ENCODE measurements around the gene C11orf16. TPM values are rescaled to one million over a fixed set of nuclear protein-coding genes. Genes with fewer than 3 reads are reported as not detected.
"Not testable (repeated sequence)": the region's sequence is repeated elsewhere in the genome, so short reads cannot be mapped to it uniquely, and the experiment has no call there.

The C11orf16 gene
- total and polyA plus RNA-seq, 2 experiments from 2014 or later: not detected

DNA sequence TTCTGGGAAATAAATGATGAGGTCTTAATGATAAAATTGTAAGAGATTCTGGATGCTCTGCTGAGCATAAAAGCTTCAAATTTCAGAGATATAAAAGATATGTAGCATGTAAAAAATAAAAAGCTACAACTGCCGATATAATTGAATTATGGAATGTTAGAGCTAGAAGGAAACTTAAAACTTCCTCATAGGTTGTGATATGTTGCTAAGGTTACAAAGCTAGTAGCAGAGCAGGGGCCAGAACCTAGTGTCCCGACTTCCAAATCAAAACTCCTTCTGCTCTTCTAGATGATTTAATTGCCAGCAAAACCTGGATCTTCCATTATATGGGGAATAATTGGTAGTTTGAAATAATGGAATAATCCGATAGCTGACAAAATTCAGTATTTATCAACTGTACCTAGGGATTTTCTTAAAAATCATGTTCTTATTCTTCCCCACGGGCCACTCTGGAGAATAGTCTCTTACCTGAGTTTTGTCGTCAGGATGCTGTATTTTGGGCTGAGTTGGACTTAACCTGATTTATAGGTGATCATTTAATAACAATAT, 9.8 kb upstream of the C11orf16 start, which contains the start of gene ASCL3:
Gene ASCL3 (minus strand): TSS at position 499 of the 549 bp plus-strand sequence. CDS start 4,855 bp downstream, outside the sequence.
- TF ChIP-seq, protein P1, sequence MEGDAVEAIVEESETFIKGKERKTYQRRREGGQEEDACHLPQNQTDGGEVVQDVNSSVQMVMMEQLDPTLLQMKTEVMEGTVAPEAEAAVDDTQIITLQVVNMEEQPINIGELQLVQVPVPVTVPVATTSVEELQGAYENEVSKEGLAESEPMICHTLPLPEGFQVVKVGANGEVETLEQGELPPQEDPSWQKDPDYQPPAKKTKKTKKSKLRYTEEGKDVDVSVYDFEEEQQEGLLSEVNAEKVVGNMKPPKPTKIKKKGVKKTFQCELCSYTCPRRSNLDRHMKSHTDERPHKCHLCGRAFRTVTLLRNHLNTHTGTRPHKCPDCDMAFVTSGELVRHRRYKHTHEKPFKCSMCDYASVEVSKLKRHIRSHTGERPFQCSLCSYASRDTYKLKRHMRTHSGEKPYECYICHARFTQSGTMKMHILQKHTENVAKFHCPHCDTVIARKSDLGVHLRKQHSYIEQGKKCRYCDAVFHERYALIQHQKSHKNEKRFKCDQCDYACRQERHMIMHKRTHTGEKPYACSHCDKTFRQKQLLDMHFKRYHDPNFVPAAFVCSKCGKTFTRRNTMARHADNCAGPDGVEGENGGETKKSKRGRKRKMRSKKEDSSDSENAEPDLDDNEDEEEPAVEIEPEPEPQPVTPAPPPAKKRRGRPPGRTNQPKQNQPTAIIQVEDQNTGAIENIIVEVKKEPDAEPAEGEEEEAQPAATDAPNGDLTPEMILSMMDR (IDR thresholded peaks at IDR 0.05; ENCODE audit: low read depth, low read length): no peak
- Histone ChIP-seq H3K27ac (no peak within 1 kb of the TSS), H3K4me3 (no peak within 1 kb of the TSS), H3K36me3 (peaks cover 4% of the 10 kb centered on the region), H3K27me3 (no peaks in the 10 kb centered on the region), H3K4me1 (ENCODE audit: low read depth) (no peaks in the 10 kb centered on the region), H3K9me3 (ENCODE audit: low read depth) (no peaks in the 10 kb centered on the region)
- DNase-seq (ENCODE audit: low read depth in 1 of 2, low spot score in 1 of 2): no peak

DNA sequence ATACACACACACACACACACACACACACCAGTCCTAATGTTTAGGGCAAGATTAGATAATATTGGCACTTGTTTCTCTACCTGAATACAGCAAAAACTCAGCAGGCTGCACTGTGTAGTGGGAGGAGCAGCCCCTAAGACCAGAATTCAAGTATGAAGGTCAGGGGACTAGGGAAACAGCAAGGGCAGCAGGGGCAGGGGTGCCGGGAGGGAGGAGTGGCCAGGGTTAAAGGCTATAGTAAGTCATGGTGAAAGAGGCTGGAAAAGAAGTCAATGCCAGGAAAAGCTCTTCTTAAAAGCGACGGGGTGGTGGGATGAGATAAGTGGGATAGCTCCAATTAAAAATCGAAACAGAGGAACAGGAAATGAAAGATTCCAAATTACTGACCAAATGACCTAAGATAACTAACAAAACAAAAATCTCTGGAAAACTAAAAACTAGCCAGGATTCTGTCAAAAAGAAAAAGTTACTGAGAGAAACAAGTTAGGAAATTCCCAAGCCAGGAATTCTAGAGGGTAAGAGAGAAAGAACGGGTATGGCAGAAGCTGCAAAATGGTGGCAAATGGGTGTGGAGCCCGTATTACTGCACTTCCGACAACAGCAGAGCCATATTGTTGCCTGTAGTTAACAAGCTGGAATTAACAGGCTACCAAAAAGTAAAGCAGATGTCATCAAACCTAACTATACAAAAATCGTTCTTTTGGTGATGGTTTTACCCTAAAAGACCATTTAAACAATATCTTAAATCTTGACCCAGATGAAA, 8.8 kb upstream of the C11orf16 start:
- H3K9me3 ChIP-seq (ENCODE audit: low read depth): no peaks in the 10 kb centered on the region
- H3K27ac ChIP-seq: no peak overlapping the region
- H3K36me3 ChIP-seq: no peaks in the 10 kb centered on the region
- no peak for DNase-seq (ENCODE audit: low read depth in 1 of 2, low spot score in 1 of 2)
- no peaks in the 10 kb centered on the region for H3K4me1 ChIP-seq (ENCODE audit: low read depth)
- TF ChIP-seq, protein P1 (IDR thresholded peaks at IDR 0.05; ENCODE audit: low read depth, low read length): no peak
- H3K4me3 ChIP-seq: no peak overlapping the region
- no peaks in the 10 kb centered on the region for H3K27me3 ChIP-seq

DNA sequence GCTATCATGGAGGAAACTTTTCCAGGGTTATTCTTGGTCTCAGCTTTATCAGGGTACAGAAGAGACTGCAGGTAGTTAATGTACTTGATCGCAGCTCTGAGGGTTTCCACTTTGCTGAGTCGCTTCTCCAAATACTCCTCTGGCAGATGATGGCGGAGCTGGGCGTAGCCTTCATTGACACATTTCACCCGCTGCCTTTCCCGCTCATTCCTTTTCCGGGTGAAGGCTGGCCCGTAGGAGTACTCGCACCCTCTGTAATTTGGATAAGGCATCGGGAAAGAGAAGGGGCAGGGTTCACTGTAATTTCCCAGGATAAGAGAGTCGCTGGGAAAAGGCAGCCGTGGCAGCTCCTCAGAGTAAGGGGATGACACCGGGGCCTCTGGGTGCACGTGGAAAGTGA, 4.9 kb upstream of the C11orf16 start:
- DNase-seq (ENCODE audit: low read depth in 1 of 2, low spot score in 1 of 2): no peak

DNA sequence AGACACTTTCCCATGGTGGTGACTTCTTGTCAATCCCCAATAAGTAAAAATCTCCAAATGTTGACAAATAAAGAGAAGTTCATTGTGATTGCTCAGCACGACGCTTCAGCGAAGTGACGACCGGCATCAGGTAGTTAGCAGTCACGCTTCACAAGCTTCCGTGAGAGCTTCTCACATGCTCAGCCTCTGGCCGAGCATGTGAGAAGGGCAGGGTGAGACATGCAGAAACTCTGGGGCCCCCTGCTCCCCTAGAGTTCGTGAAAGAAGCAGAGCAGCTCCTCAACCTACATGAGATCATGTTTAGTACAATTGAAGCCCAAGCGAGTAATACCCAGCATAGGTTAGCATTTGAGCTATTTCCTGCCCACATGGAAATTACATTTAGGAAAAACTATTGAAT, 4.4 kb upstream of the C11orf16 start:
- Histone ChIP-seq H3K9me3 (ENCODE audit: low read depth) (no peaks in the 10 kb centered on the region), H3K4me3 (no peak overlapping the region), H3K4me1 (ENCODE audit: low read depth) (peaks cover 4% of the 10 kb centered on the region), H3K27me3 (no peaks in the 10 kb centered on the region), H3K36me3 (no peaks in the 10 kb centered on the region), H3K27ac (no peak overlapping the region)
- no peak for DNase-seq (ENCODE audit: low read depth in 1 of 2, low spot score in 1 of 2)
- TF ChIP-seq, protein P1 (IDR thresholded peaks at IDR 0.05; ENCODE audit: low read depth, low read length): no peak

More for the DNA sequence above, 4.9 kb upstream of the C11orf16 start:
- no peaks in the 10 kb centered on the region for H3K27me3 ChIP-seq
- no peak overlapping the region for H3K4me3 ChIP-seq
- TF ChIP-seq, protein P1 (IDR thresholded peaks at IDR 0.05; ENCODE audit: low read depth, low read length): no peak
- peaks cover 4% of the 10 kb centered on the region for H3K4me1 ChIP-seq (ENCODE audit: low read depth)
- H3K36me3 ChIP-seq: no peaks in the 10 kb centered on the region
- H3K27ac ChIP-seq: no peak overlapping the region
- H3K9me3 ChIP-seq (ENCODE audit: low read depth): no peaks in the 10 kb centered on the region

DNA sequence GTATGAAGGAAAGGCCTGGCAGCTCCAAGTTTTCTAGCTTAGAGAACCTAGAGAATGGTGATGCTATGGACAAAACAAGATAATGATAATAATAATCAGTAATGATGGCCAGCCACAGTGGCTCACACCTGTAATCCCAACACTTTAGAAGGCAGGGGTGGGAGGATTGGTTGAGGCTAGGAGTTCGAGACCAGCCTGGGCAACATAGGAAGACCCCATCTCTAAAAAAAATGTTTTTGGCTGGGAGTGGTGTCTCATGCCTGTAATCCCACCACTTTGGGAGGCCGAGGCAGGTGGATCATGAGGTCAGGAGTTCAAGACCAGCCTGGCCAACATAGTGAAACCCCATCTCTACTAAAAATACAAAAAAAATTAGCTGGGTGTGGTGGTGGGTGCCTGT, 3.0 kb upstream of the C11orf16 start:
- not testable (repeated sequence) for H3K36me3 ChIP-seq; H3K9me3 ChIP-seq (ENCODE audit: low read depth); DNase-seq (ENCODE audit: low read depth in 1 of 2, low spot score in 1 of 2); H3K27ac ChIP-seq; H3K4me3 ChIP-seq; H3K27me3 ChIP-seq; H3K4me1 ChIP-seq (ENCODE audit: low read depth)
